Lower leg skin (tissue), 3 donors: ENCODE measurements around the gene SPANXN2.

Experiments used
- CTCF ChIP-seq, 3 donors: fragments of 450-650 bp; IDR thresholded peaks; one replicate each; pipeline ENCODE4 v1.5.1; 2016; ENCODE audit warnings: antibody characterized with exemption in 3 of 3, mild to moderate bottlenecking in 3 of 3, moderate library complexity in 2 of 3
- POLR2A ChIP-seq, 2 donors: fragments of 450-650 bp; IDR thresholded peaks; one replicate each; pipeline ENCODE4 v1.6.1; 2016 to 2017; ENCODE audit warnings: antibody characterized with exemption in 2 of 2, mild to moderate bottlenecking in 1 of 2, moderate library complexity in 1 of 2

DNA sequence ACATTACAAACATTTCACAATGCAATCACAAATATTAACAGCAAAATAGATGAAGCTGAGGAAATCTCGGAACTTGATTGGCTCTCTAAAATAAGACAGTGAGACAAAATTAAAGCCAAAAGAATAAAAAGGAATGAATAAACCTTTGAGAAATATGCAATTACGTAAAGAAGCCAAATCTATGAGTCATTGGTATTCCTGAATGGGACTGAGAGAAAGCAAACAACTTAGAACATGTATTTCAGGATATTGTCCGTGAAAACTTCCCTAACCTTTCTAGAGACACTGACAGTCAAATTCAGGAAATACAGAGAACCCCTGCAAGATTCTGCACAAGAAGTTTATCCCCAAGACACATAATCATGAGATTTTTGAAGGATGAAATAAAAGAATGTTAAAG is 48.4 kb upstream of the SPANXN2 start:
- TF ChIP-seq CTCF (IDR thresholded peaks at IDR 0.05): no peak
- no peak for TF ChIP-seq POLR2A (IDR thresholded peaks at IDR 0.05)
